ENCODE results near the gene TRIP10. TPM values are rescaled to one million over a fixed set of nuclear protein-coding genes. Genes with fewer than 3 reads are reported as not detected.

The TRIP10 gene
- total and polyA plus RNA-seq, 4 donors, result 3.4 to 9.9 (median 7.4) TPM

GRCh38 chr19:6717036-6717435 lies 22.4 kb upstream of the TRIP10 start:
- DNase-seq (ENCODE audit: low spot score), result no peak
- H3K9me3 ChIP-seq (ENCODE audit: control insufficient read depth in 4 of 4, low read length in 3 of 4), result no peaks in the 10 kb centered on the region
- H3K36me3 ChIP-seq (ENCODE audit: control insufficient read depth in 4 of 4, insufficient read depth in 3 of 4, low read depth in 1 of 4, low read length in 3 of 4), result peaks cover 8 to 39% (median 34%) of the 10 kb centered on the region in 4 donors
- WGBS, result 53% methylated on average over 10 of the region's 10 CpGs
- no peaks in the 10 kb centered on the region for H3K27me3 ChIP-seq (ENCODE audit: control insufficient read depth in 4 of 4, insufficient read depth in 4 of 4, low read length in 3 of 4)
- H3K4me1 ChIP-seq (ENCODE audit: control insufficient read depth in 4 of 4, insufficient read depth in 4 of 4, low read length in 3 of 4), result peaks cover 0 to 44% (median 31%) of the 10 kb centered on the region in 4 donors
- H3K9ac ChIP-seq (ENCODE audit: low read depth in 1 of 2, low read length in 2 of 2), result no peak overlapping the region
- peak overlapping the region in 1 of 2 donors; percentile 37 for H3K27ac ChIP-seq (ENCODE audit: low read depth in 1 of 2, low read length in 2 of 2)
- H3K4me3 ChIP-seq (ENCODE audit: low read depth in 1 of 3, low read length in 3 of 3), result peak overlapping the region in 2 of 3 donors; percentile 49 to 74
- TF ChIP-seq TAF1 (conservative IDR thresholded peaks at IDR 0.05) (no peak), RAD21 (IDR thresholded peaks at IDR 0.05) (no peak), RXRA (IDR thresholded peaks at IDR 0.05) (no peak), NR2F2 (IDR thresholded peaks at IDR 0.05) (no peak), MAX (IDR thresholded peaks at IDR 0.05) (no peak), SP1 (IDR thresholded peaks at IDR 0.05) (no peak), FOXA1 (IDR thresholded peaks at IDR 0.05) (no peak), JUND (IDR thresholded peaks at IDR 0.05) (no peak), YY1 (IDR thresholded peaks at IDR 0.05) (no peak), HNF4A (conservative IDR thresholded peaks at IDR 0.05) (no peak), FOXA2 (IDR thresholded peaks at IDR 0.05) (no peak), ZBTB33 (IDR thresholded peaks at IDR 0.05) (no peak), REST (IDR thresholded peaks at IDR 0.05) (no peak), GABPA (IDR thresholded peaks at IDR 0.05 in 1 of 2, conservative IDR thresholded peaks at IDR 0.05 in 1 of 2) (no peak), CTCF (IDR thresholded peaks at IDR 0.05; ENCODE audit: low read depth, low read length, missing input control) (no peak), ATF3 (IDR thresholded peaks at IDR 0.05) (no peak), HNF4G (IDR thresholded peaks at IDR 0.05) (no peak), EGR1 (IDR thresholded peaks at IDR 0.05; ENCODE audit: low read depth in 2 of 2) (no peak)
